ENCODE data around the gene COX6A2.

- TF ChIP-seq POLR2A (IDR thresholded peaks at IDR 0.05) (no peak), CTCF (IDR thresholded peaks at IDR 0.05) (no peak), EP300 (IDR thresholded peaks at IDR 0.05) (no peak), POLR2AphosphoS5 (IDR thresholded peaks at IDR 0.05) (no peak)
Observed at GRCh38 chr16:31412750-31413149, 15.4 kb downstream of the COX6A2 start.

All from gastroesophageal sphincter (tissue), 3 donors.